HL-60 (cell line): ENCODE data around the gene FAM83E.

ENCODE experiments used
- DNase-seq, 2 experiments: peaks; one replicate each; pipeline ENCODE4 v3.0.0-alpha.2; 2010 to 2020; ENCODE audit warnings: low read depth in 1 of 2, low spot score in 1 of 2
- H3K27ac ChIP-seq: fragments of 250-450 bp; sonication (Bioruptor Pico); replicated peaks from 2 replicates; pipeline ENCODE4 v1.5.1; 2020; ENCODE audit warnings: mild to moderate bottlenecking, moderate library complexity
- H3K27me3 ChIP-seq: fragments of 250-450 bp; sonication (Bioruptor Pico); 2 replicates; pipeline ENCODE4 v1.5.1; 2021; ENCODE audit warnings: mild to moderate bottlenecking, moderate library complexity; ENCODE audit not compliant: insufficient read depth, poor library complexity, severe bottlenecking
- H3K4me3 ChIP-seq: replicated peaks from 2 replicates; pipeline ENCODE4 v1.5.1; 2011; ENCODE audit warnings: mild to moderate bottlenecking, control low read depth, low read length; ENCODE audit not compliant: insufficient read depth
- CTCF ChIP-seq: IDR thresholded peaks from one replicate; pipeline ENCODE4 v1.5.1; 2011; ENCODE audit warnings: low read length, control low read depth, inconsistent platforms; ENCODE audit not compliant: insufficient read depth
- GABPA ChIP-seq: IDR thresholded peaks from 2 replicates; pipeline ENCODE4 v1.6.1; 2012; ENCODE audit warnings: low read depth
- POLR2AphosphoS5 ChIP-seq: IDR thresholded peaks from 2 replicates; pipeline ENCODE4 v1.6.1; 2012; ENCODE audit warnings: low read depth
- REST ChIP-seq: IDR thresholded peaks from 2 replicates; pipeline ENCODE4 v1.6.1; 2012; ENCODE audit warnings: low read depth; ENCODE audit not compliant: insufficient replicate concordance
- SPI1 ChIP-seq: IDR thresholded peaks from 2 replicates; pipeline ENCODE4 v1.6.1; 2012; ENCODE audit warnings: low read depth, mild to moderate bottlenecking, borderline replicate concordance

Gene FAM83E

GRCh38 chr19:48613852-48614435, 932 bp downstream of the FAM83E start:
- no peak for TF ChIP-seq CTCF
- H3K27me3 ChIP-seq: no peaks in the 10 kb centered on the region
- H3K27ac ChIP-seq: no peak overlapping the region
- no peak for DNase-seq
- H3K4me3 ChIP-seq: no peak overlapping the region

- no peaks in the 10 kb centered on the region for H3K27me3 ChIP-seq
- TF ChIP-seq GABPA (no peak), CTCF (no peak), REST (no peak), SPI1 (no peak), POLR2AphosphoS5 (no peak)
- DNase-seq: no peak
- no peak overlapping the region for H3K4me3 ChIP-seq
- H3K27ac ChIP-seq: no peak overlapping the region
These were observed 1.6 kb downstream of the FAM83E start for GRCh38 chr19:48613024-48613851.

- TF ChIP-seq SPI1 (no peak), REST (no peak), GABPA (no peak), POLR2AphosphoS5 (no peak), CTCF (no peak)
- no peak for DNase-seq
These were observed 3.0 kb downstream of the FAM83E start for GRCh38 chr19:48611872-48612271.

More at GRCh38 chr19:48611872-48612271, 3.0 kb downstream of the FAM83E start:
- Histone ChIP-seq H3K27ac (no peak overlapping the region), H3K27me3 (no peaks in the 10 kb centered on the region), H3K4me3 (no peak overlapping the region)
